NCI-H510A treated with DMSO at 0.1 percent for 48 hours (cell line): ENCODE data around the gene BDH1.

Experiments used
- DNase-seq: peaks from one replicate; lab custom pipeline; 2025; lab: John Stamatoyannopoulos, UW

BDH1 gene

DNA sequence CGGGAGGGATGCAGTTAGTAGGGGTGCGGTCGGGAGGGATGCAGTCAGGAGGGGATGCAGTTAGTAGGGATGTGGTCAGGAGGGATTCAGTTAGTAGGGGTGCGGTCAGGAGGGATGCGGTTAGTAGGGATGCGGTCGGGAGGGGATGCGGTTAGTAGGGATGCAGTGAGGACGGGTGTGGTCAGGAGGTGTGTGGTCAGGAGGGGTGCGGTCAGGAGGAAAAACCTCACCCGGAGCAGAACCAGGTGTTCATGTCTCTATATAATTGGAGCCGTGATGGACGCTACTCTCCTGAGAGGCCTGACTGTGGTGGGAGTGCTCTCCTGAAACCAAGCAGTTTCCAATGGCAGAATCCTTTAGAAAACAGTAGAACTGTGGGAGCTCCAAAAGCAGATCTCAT lies 95.8 kb downstream of the BDH1 start:
- no peak for DNase-seq
